PC-3 (cell line): ENCODE results near the gene MAD1L1.

Experiments
- EZH2phosphoT487 ChIP-seq: fragments of 300-600 bp; sonication (generic); IDR thresholded peaks from 2 replicates; pipeline ENCODE4 v1.6.1; 2018; ENCODE audit warnings: mild to moderate bottlenecking, antibody characterized with exemption, low read length, borderline replicate concordance
- TF ChIP-seq, protein P1 (sequence below): fragments of 300-600 bp; sonication (generic); conservative IDR thresholded peaks from 2 replicates; pipeline ENCODE4 v1.5.1; 2017; ENCODE audit warnings: antibody characterized with exemption, low read depth, mild to moderate bottlenecking, low read length

- TF ChIP-seq EZH2phosphoT487: no peak
- TF ChIP-seq, protein P1, sequence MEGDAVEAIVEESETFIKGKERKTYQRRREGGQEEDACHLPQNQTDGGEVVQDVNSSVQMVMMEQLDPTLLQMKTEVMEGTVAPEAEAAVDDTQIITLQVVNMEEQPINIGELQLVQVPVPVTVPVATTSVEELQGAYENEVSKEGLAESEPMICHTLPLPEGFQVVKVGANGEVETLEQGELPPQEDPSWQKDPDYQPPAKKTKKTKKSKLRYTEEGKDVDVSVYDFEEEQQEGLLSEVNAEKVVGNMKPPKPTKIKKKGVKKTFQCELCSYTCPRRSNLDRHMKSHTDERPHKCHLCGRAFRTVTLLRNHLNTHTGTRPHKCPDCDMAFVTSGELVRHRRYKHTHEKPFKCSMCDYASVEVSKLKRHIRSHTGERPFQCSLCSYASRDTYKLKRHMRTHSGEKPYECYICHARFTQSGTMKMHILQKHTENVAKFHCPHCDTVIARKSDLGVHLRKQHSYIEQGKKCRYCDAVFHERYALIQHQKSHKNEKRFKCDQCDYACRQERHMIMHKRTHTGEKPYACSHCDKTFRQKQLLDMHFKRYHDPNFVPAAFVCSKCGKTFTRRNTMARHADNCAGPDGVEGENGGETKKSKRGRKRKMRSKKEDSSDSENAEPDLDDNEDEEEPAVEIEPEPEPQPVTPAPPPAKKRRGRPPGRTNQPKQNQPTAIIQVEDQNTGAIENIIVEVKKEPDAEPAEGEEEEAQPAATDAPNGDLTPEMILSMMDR: no peak
These were observed 257.2 kb downstream of the MAD1L1 start for GRCh38 chr7:1975581-1975980.
